ENCODE measurements around the gene CLDN24.
"Not testable (repeated sequence)": the region's sequence is repeated elsewhere in the genome, so short reads cannot be mapped to it uniquely, and the experiment has no call there.

Gene CLDN24

DNA sequence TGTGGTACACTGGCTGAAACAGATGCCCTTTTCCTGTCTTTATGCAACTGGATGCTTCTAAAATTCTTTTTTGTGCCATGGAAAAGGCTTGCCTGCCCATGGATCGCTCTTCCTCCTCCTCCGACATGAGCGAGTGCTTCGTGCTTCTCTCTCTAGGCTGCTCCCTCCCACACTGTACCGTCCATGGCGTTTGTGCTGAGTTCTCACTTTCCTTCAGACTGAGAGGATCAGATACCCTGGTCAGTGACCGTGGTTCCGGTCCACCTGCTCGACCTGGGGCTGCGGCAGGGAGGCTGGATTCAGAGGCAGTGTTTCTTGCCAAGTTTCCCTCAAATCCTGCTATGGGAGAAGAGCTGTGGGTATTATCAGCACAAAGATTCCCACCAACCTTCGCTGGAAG is 10.2 kb upstream of the CLDN24 start:
- no CpG with 5 or more reads among the region's 11 CpGs for WGBS (ENCODE audit: insufficient coverage, insufficient read length)
- Histone ChIP-seq H3K27me3 (ENCODE audit: control insufficient read depth, insufficient read depth, low read length) (no peaks in the 10 kb centered on the region), H3K36me3 (ENCODE audit: control insufficient read depth, insufficient read depth, low read length) (no peaks in the 10 kb centered on the region), H3K4me3 (ENCODE audit: low read length) (no peak overlapping the region), H3K27ac (ENCODE audit: low read length) (no peak overlapping the region), H3K4me1 (ENCODE audit: control insufficient read depth, insufficient read depth, low read length) (no peaks in the 10 kb centered on the region), H3K9me3 (ENCODE audit: control insufficient read depth, insufficient read depth, low read length) (no peaks in the 10 kb centered on the region)
- DNase-seq (ENCODE audit: low read depth, low spot score) = no peak

DNA sequence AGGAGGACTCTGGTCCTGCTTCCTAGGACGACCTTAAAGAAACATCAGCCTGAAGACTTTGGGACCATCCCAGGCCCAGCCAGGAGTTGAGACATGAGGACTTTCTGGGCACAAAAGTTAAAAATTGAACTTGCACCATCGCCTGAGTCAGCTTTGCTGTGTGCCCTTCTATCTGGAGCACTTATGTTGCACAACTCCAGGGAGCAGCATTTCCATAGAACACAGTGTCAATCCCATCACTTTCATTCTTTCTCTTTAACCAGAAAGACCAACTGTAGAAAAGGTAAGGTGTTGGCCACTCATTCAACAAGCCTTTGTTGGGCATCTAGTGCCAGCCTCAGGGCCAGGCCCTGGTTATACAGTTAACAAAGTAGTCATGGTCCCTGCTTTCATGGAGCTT is 8.6 kb upstream of the CLDN24 start:
- H3K36me3 ChIP-seq (ENCODE audit: control insufficient read depth, insufficient read depth, low read length) = no peaks in the 10 kb centered on the region
- DNase-seq (ENCODE audit: low read depth, low spot score) = no peak
- WGBS (ENCODE audit: insufficient coverage, insufficient read length) = no CpG with 5 or more reads among the region's 2 CpGs
- no peaks in the 10 kb centered on the region for H3K4me1 ChIP-seq (ENCODE audit: control insufficient read depth, insufficient read depth, low read length)
- H3K27ac ChIP-seq (ENCODE audit: low read length) = no peak overlapping the region
- no peak overlapping the region for H3K4me3 ChIP-seq (ENCODE audit: low read length)
- no peaks in the 10 kb centered on the region for H3K27me3 ChIP-seq (ENCODE audit: control insufficient read depth, insufficient read depth, low read length)
- no peaks in the 10 kb centered on the region for H3K9me3 ChIP-seq (ENCODE audit: control insufficient read depth, insufficient read depth, low read length)

DNA sequence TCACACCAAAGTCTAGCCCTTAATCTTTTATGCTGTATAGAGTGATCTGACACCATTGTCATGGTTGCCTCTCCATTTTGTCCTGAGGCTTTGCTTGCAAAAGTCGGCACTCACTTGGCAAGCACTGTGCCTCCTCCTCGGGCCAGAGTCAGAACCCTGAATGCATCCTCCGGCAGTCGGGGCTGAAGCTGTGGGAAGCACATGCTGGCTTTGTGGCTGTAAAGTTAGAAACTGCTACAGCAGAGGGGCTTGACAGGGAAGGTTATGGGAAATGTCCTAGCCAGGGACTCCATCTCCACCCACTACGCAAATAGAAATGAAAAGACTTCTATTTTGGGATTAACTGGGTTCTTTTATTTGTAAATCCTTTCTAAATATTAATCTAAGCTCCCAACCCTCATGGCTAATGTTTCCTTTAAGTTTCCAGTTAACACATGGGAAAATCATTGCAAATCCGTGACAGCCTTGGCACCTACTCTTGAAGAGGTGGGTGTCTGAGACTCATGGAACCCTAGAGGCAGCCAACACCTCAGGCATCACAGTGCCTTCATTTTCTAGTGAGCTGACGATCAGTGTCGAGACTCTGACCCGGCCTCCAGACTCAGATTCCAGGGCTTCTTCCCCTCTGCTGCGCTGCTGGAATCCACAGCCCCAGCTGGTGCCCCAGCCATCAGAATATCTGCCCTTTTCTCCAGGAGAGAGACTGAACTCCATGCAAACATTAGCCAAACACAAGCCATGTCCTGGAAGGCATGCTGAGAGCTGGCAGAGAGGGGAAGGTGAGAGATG is 7.9 kb upstream of the CLDN24 start:
- WGBS (ENCODE audit: insufficient coverage, insufficient read length) = no CpG with 5 or more reads among the region's 10 CpGs
- H3K4me1 ChIP-seq (ENCODE audit: control insufficient read depth, insufficient read depth, low read length) = no peaks in the 10 kb centered on the region
- H3K9me3 ChIP-seq (ENCODE audit: control insufficient read depth, insufficient read depth, low read length) = no peaks in the 10 kb centered on the region
- H3K27me3 ChIP-seq (ENCODE audit: control insufficient read depth, insufficient read depth, low read length) = no peaks in the 10 kb centered on the region
- no peak for DNase-seq (ENCODE audit: low read depth, low spot score)
- H3K4me3 ChIP-seq (ENCODE audit: low read length) = no peak overlapping the region
- H3K27ac ChIP-seq (ENCODE audit: low read length) = no peak overlapping the region
- no peaks in the 10 kb centered on the region for H3K36me3 ChIP-seq (ENCODE audit: control insufficient read depth, insufficient read depth, low read length)

DNA sequence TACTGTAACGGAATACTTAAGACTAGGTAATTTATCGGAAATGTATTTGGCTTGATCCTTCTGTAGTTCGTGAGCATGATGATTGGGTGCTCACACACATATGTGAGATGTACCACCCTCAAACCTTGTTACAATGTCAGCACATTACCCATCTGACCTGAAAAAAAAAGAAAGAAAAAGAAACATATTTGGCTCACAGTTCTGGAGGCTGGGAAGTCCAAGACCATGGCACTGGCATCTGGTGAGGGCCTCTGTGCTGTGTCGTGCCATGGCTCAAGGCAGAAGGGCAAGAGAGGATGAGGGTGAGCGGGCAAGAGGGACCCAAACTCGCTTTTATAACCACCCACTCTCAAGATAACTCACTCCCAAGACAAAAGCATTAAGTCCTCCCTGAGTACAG is 7.0 kb upstream of the CLDN24 start:
- Histone ChIP-seq H3K4me3 (ENCODE audit: low read length) (no peak overlapping the region), H3K4me1 (ENCODE audit: control insufficient read depth, insufficient read depth, low read length) (no peaks in the 10 kb centered on the region), H3K27me3 (ENCODE audit: control insufficient read depth, insufficient read depth, low read length) (no peaks in the 10 kb centered on the region), H3K9me3 (ENCODE audit: control insufficient read depth, insufficient read depth, low read length) (no peaks in the 10 kb centered on the region), H3K36me3 (ENCODE audit: control insufficient read depth, insufficient read depth, low read length) (no peaks in the 10 kb centered on the region), H3K27ac (ENCODE audit: low read length) (no peak overlapping the region)
- no peak for DNase-seq (ENCODE audit: low read depth, low spot score)
- no CpG with 5 or more reads among the region's 6 CpGs for WGBS (ENCODE audit: insufficient coverage, insufficient read length)

DNA sequence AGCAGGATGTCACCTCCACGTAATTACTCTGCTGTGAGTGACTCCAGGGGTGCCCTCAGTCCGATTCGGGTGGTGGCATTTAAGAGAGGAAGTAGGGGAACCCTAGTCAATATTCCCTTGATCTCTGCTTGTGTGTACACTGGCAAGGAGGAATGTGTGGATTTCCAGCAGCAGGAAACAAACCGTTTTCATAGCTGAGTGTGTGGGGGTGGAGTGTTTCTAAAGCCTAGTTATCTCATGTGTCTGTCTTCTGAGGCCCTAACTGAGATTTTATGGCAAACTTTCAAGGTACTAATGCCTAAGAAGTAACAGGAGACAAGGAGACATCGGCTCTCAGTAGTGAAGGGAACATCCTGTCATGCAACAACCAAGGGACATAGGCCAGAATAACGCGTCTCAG is 6.6 kb upstream of the CLDN24 start:
- H3K27ac ChIP-seq (ENCODE audit: low read length) = no peak overlapping the region
- H3K36me3 ChIP-seq (ENCODE audit: control insufficient read depth, insufficient read depth, low read length) = no peaks in the 10 kb centered on the region
- H3K27me3 ChIP-seq (ENCODE audit: control insufficient read depth, insufficient read depth, low read length) = no peaks in the 10 kb centered on the region
- no CpG with 5 or more reads among the region's 7 CpGs for WGBS (ENCODE audit: insufficient coverage, insufficient read length)
- no peaks in the 10 kb centered on the region for H3K4me1 ChIP-seq (ENCODE audit: control insufficient read depth, insufficient read depth, low read length)
- no peak for DNase-seq (ENCODE audit: low read depth, low spot score)
- no peaks in the 10 kb centered on the region for H3K9me3 ChIP-seq (ENCODE audit: control insufficient read depth, insufficient read depth, low read length)
- no peak overlapping the region for H3K4me3 ChIP-seq (ENCODE audit: low read length)

DNA sequence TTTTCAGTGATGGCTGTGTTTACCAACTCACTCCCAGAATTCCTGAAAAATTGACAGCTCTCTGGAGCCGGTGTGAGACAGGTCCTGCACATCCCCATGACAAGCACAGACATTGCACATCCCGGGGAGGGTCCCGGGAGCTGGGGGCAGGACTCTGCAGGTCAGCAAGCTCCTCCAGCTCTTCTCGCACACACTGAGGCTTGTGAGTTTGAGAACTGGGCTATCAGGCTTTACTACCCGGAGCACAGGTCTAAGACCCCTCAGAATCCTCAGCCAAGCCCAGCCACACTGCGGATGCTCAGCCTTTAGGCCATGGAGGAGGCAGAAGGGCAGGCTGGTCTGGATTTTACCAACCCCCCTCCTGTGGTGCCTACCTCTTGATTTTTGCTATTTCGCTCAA is 5.6 kb upstream of the CLDN24 start:
- no peak for DNase-seq (ENCODE audit: low read depth, low spot score)
- WGBS (ENCODE audit: insufficient coverage, insufficient read length) = no CpG with 5 or more reads among the region's 7 CpGs
- H3K4me1 ChIP-seq (ENCODE audit: control insufficient read depth, insufficient read depth, low read length) = no peaks in the 10 kb centered on the region
- H3K9me3 ChIP-seq (ENCODE audit: control insufficient read depth, insufficient read depth, low read length) = no peaks in the 10 kb centered on the region
- H3K4me3 ChIP-seq (ENCODE audit: low read length) = no peak overlapping the region
- H3K36me3 ChIP-seq (ENCODE audit: control insufficient read depth, insufficient read depth, low read length) = no peaks in the 10 kb centered on the region
- no peak overlapping the region for H3K27ac ChIP-seq (ENCODE audit: low read length)
- no peaks in the 10 kb centered on the region for H3K27me3 ChIP-seq (ENCODE audit: control insufficient read depth, insufficient read depth, low read length)

DNA sequence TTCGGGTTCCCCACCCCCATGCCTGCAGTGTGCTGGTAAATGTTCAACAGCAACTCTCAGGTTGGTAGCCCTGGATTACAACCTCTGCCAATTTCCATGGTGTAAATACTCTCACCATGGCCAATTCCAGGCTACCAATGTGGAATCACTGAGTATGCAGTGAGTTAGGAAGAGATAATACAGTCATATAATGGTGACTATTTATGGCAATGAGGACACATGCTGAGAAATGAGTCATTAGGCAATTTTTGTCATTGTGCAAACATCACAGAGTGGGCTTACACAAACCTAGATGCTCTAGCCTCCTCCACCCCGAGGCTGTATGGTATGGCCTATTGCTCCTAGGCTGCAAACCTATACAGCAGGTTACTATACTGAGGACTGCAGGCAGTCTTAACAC is 4.6 kb upstream of the CLDN24 start:
- H3K27ac ChIP-seq (ENCODE audit: low read length) = no peak overlapping the region
- DNase-seq (ENCODE audit: low read depth, low spot score) = no peak
- H3K9me3 ChIP-seq (ENCODE audit: control insufficient read depth, insufficient read depth, low read length) = no peaks in the 10 kb centered on the region
- no peak overlapping the region for H3K4me3 ChIP-seq (ENCODE audit: low read length)
- WGBS (ENCODE audit: insufficient coverage, insufficient read length) = no CpG with 5 or more reads among the region's 2 CpGs
- no peaks in the 10 kb centered on the region for H3K36me3 ChIP-seq (ENCODE audit: control insufficient read depth, insufficient read depth, low read length)
- H3K4me1 ChIP-seq (ENCODE audit: control insufficient read depth, insufficient read depth, low read length) = no peaks in the 10 kb centered on the region
- no peaks in the 10 kb centered on the region for H3K27me3 ChIP-seq (ENCODE audit: control insufficient read depth, insufficient read depth, low read length)

DNA sequence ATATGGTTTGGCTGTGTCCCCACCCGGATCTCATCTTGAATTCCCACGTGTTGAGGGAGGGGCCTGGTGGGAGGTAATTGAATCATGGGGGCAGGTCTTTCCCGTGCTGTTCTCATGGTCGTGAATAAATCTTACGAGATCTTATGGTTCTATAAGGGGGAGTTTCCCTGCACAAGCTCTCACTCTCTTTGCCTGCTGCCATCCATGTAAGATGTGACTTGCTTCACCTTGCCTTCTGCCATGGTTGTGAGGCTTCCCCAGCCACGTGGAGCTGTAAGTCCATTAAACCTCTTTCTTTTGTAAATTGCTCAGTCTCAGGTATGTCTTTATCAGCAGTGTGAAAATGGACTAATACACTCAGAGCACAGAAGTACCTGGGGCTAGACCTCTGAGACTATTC is 4.2 kb upstream of the CLDN24 start:
- not testable (repeated sequence) for H3K4me1 ChIP-seq (ENCODE audit: control insufficient read depth, insufficient read depth, low read length); H3K27me3 ChIP-seq (ENCODE audit: control insufficient read depth, insufficient read depth, low read length); H3K27ac ChIP-seq (ENCODE audit: low read length); H3K4me3 ChIP-seq (ENCODE audit: low read length); H3K9me3 ChIP-seq (ENCODE audit: control insufficient read depth, insufficient read depth, low read length); DNase-seq (ENCODE audit: low read depth, low spot score); H3K36me3 ChIP-seq (ENCODE audit: control insufficient read depth, insufficient read depth, low read length)
- WGBS (ENCODE audit: insufficient coverage, insufficient read length) = no CpG with 5 or more reads among the region's 6 CpGs

DNA sequence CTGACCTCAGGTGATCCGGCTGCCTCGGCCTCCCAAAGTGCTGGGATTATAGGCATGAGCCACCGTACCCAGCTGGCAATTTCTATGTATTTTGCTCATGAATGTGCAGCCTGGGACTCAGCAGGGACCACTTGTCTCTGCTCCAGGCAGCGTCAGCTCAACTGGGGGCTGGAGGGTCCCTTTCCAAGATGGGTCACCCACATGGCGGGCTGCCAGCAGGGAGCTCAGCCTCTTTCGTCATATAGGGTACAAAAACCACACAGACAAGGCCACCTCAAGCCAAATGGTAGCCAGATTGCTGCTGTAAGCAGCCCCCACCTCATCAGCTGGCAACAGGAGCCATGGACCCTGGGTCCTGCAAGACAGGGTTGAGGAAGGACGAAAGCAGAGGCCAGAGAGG is 2.4 kb upstream of the CLDN24 start:
- Histone ChIP-seq H3K4me3 (ENCODE audit: low read length) (no peak overlapping the region), H3K27me3 (ENCODE audit: control insufficient read depth, insufficient read depth, low read length) (no peaks in the 10 kb centered on the region)
- DNase-seq (ENCODE audit: low read depth, low spot score) = no peak

DNA sequence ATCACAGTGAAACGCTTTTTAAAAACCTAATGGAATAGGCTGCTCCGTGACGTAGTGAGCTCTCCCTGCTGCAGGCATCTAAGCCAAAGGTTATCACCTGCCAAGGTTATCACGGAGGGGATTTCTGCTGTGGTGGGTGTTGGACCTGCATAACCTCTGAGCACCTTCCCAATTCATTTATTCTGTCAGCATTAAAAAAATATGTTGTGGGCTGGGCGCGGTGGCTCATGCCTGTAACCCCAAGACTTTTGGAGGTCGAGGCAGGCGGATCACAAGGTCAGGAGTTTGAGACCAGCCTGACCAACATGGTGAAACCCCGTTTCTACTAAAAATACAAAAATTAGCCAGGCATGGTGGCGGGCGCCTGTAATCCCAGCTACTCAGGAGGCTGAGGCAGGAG is 1.8 kb upstream of the CLDN24 start:
- WGBS (ENCODE audit: insufficient coverage, insufficient read length) = no CpG with 5 or more reads among the region's 11 CpGs
- not testable (repeated sequence) for H3K4me1 ChIP-seq (ENCODE audit: control insufficient read depth, insufficient read depth, low read length); H3K36me3 ChIP-seq (ENCODE audit: control insufficient read depth, insufficient read depth, low read length); H3K27ac ChIP-seq (ENCODE audit: low read length); H3K9me3 ChIP-seq (ENCODE audit: control insufficient read depth, insufficient read depth, low read length); H3K27me3 ChIP-seq (ENCODE audit: control insufficient read depth, insufficient read depth, low read length); H3K4me3 ChIP-seq (ENCODE audit: low read length); DNase-seq (ENCODE audit: low read depth, low spot score)

More for the DNA sequence above, 2.4 kb upstream of the CLDN24 start:
- Histone ChIP-seq H3K27ac (ENCODE audit: low read length) (no peak overlapping the region), H3K4me1 (ENCODE audit: control insufficient read depth, insufficient read depth, low read length) (no peaks in the 10 kb centered on the region), H3K9me3 (ENCODE audit: control insufficient read depth, insufficient read depth, low read length) (no peaks in the 10 kb centered on the region), H3K36me3 (ENCODE audit: control insufficient read depth, insufficient read depth, low read length) (no peaks in the 10 kb centered on the region)
- no CpG with 5 or more reads among the region's 7 CpGs for WGBS (ENCODE audit: insufficient coverage, insufficient read length)

DNA sequence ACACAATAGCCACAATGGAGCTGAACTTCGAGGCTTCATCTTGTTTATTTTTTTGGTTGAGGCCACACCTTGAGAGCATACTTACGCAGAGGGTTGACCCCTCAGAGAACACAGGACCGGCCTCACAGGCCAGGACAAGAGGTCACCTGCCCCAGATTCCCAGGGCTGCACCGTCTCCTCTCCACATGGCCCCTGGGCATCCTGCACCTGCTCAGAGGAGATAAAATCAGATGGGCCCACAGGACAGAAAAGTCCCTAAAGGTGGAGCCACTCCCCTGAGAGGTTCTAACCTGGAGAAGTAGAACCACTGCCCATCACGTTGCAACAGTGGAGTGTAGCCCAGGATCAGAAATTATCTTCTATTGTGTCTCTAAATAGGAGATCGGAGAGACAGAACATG is 1.1 kb upstream of the CLDN24 start:
- no peaks in the 10 kb centered on the region for H3K36me3 ChIP-seq (ENCODE audit: control insufficient read depth, insufficient read depth, low read length)
- H3K27ac ChIP-seq (ENCODE audit: low read length) = no peak overlapping the region
- no CpG with 5 or more reads among the region's 6 CpGs for WGBS (ENCODE audit: insufficient coverage, insufficient read length)
- H3K4me1 ChIP-seq (ENCODE audit: control insufficient read depth, insufficient read depth, low read length) = no peaks in the 10 kb centered on the region
- DNase-seq (ENCODE audit: low read depth, low spot score) = no peak
- H3K4me3 ChIP-seq (ENCODE audit: low read length) = no peak overlapping the region
- no peaks in the 10 kb centered on the region for H3K9me3 ChIP-seq (ENCODE audit: control insufficient read depth, insufficient read depth, low read length)
- no peaks in the 10 kb centered on the region for H3K27me3 ChIP-seq (ENCODE audit: control insufficient read depth, insufficient read depth, low read length)
